ENCODE measurements around the gene PNMA6F.

- no peak for TF ChIP-seq TCF7 (CRISPR knock-in tag; IDR thresholded peaks at IDR 0.05; ENCODE audit: low read depth)
- TF ChIP-seq CTCF (IDR thresholded peaks at IDR 0.05): no peak
- TF ChIP-seq ZBTB43 (CRISPR knock-in tag; IDR thresholded peaks at IDR 0.05): no peak
- TF ChIP-seq CBFB (CRISPR knock-in tag; IDR thresholded peaks at IDR 0.05; ENCODE audit: low read depth): no peak
- no peak for TF ChIP-seq STAT6 (CRISPR knock-in tag; conservative IDR thresholded peaks at IDR 0.05; ENCODE audit: low read depth)
- no peak for TF ChIP-seq USF1 (CRISPR knock-in tag; IDR thresholded peaks at IDR 0.05)
- TF ChIP-seq ELF4 (CRISPR knock-in tag; IDR thresholded peaks at IDR 0.05; ENCODE audit: low read depth): no peak
- no peak for TF ChIP-seq FOXP4 (CRISPR knock-in tag; IDR thresholded peaks at IDR 0.05)
- TF ChIP-seq AR (CRISPR knock-in tag; IDR thresholded peaks at IDR 0.05): no peak
- TF ChIP-seq CREB1 (CRISPR knock-in tag; IDR thresholded peaks at IDR 0.05): no peak
- TF ChIP-seq ETV6 (CRISPR knock-in tag; IDR thresholded peaks at IDR 0.05): no peak
- no peak for TF ChIP-seq ZSCAN18 (CRISPR knock-in tag; IDR thresholded peaks at IDR 0.05)
- TF ChIP-seq HMGA2 (CRISPR knock-in tag; IDR thresholded peaks at IDR 0.05): no peak
- no peak for TF ChIP-seq TEAD4 (CRISPR knock-in tag; IDR thresholded peaks at IDR 0.05)
Measured at GRCh38 chrX:153317996-153318722, 3.4 kb downstream of the PNMA6F start.
